Left lung (tissue), 10 donors: Measurements from ENCODE around the gene PGA4. TPM values are rescaled to one million over a fixed set of nuclear protein-coding genes. Genes with fewer than 3 reads are reported as not detected.

Experiments
- ATAC-seq: fragments of 200-7000 bp; cut with Tn5 transposase; one replicate; pipeline ENCODE4 v1.9.1; 2020; ENCODE audit warnings: moderate library complexity
- DNase-seq, 4 donors: peaks; one replicate each; pipeline ENCODE4 v3.0.0-alpha.2; 2013 to 2020
- H3K27ac ChIP-seq, 2 donors: fragments of 200-600 bp; sonication (generic) in 1 of 2; one replicate each; pipeline versions ENCODE4 v1.5.0 to v1.8.0; 2020 to 2021
- H3K27me3 ChIP-seq, 2 donors: fragments of 200-600 bp; sonication (generic) in 1 of 2; one replicate each; pipeline versions ENCODE4 v1.5.0 to v1.8.0; 2020 to 2021
- H3K36me3 ChIP-seq, 2 donors: fragments of 200-600 bp; sonication (generic) in 1 of 2; one replicate each; pipeline versions ENCODE4 v1.5.0 to v1.8.0; 2020 to 2021
- H3K4me1 ChIP-seq, 2 donors: fragments of 200-600 bp; one replicate each; pipeline ENCODE4 v1.8.0; 2021
- H3K4me3 ChIP-seq, 2 donors: fragments of 200-600 bp; sonication (generic) in 1 of 2; one replicate each; pipeline versions ENCODE4 v1.5.0 to v1.8.0; 2020 to 2021; ENCODE audit warnings: mild to moderate bottlenecking in 1 of 2
- H3K9me3 ChIP-seq, 2 donors: fragments of 200-600 bp; sonication (generic) in 1 of 2; one replicate each; pipeline versions ENCODE4 v1.5.0 to v1.8.0; 2020 to 2021
- intact Hi-C, 2 donors: fragments of 100-400 bp; cut with DNase I; formaldehyde crosslinking; loops; one replicate each; pipeline versions ENCODE4 v1.11.2 to v1.14.2; 2022
- polyA plus RNA-seq, 6 donors: library from polyadenylated mRNA; unstranded; fragments of 120-200 nt; gene quantifications; one replicate each; pipeline ENCODE4 v1.2.1, GENCODE V29; 2013; ENCODE audit not compliant: insufficient read length in 6 of 6
- total RNA-seq, 2 donors: library from RNA; stranded (reverse); fragmentation: NEBNext Ultra II Directional; extraction: Animal tissue kit (Norgen Biotek cat#: 25700); gene quantifications; one replicate each; pipeline ENCODE4 v1.2.1, GENCODE V29; 2021
- TF ChIP-seq, protein P1 (sequence below), 2 donors: fragments of 200-600 bp; sonication (generic) in 1 of 2; IDR thresholded peaks; one replicate each; pipeline versions ENCODE4 v1.5.0 to v1.8.0; 2021; ENCODE audit warnings: antibody characterized with exemption in 2 of 2
- donor health status: DM: no; HTN: yes; CAD: no.
- donor health status: DM: no; HTN: no; CAD: no.

The PGA4 gene
- total and polyA plus RNA-seq, 8 donors: 0.41 to 1.0 (median 0.71) TPM; not detected in 3

DNA sequence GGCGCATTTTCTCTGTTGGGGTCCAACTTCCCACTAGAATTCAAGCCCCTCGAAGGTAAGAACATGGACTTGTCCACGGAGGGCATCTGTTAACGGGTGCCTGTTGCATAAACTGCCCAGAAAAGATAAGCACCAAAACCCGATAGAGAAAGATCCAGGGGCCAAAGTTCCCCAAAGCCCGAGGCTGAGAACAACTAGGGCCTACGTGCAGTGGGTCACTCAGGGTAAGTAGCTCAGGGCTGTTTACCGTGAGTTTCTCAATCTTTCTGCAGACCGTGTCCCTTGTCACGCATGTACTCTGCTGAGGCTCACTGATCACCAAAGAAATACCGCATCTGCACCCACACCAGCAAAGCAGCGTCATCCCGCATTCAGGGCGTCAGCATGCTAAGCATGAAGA, 43.2 kb downstream of the PGA4 start:
- no peaks in the 10 kb centered on the region for H3K9me3 ChIP-seq
- ATAC-seq (no peak), DNase-seq (no peak)
- H3K27ac ChIP-seq: no peak overlapping the region
- no peaks in the 10 kb centered on the region for H3K27me3 ChIP-seq
- H3K4me1 ChIP-seq: no peaks in the 10 kb centered on the region
- TF ChIP-seq, protein P1, sequence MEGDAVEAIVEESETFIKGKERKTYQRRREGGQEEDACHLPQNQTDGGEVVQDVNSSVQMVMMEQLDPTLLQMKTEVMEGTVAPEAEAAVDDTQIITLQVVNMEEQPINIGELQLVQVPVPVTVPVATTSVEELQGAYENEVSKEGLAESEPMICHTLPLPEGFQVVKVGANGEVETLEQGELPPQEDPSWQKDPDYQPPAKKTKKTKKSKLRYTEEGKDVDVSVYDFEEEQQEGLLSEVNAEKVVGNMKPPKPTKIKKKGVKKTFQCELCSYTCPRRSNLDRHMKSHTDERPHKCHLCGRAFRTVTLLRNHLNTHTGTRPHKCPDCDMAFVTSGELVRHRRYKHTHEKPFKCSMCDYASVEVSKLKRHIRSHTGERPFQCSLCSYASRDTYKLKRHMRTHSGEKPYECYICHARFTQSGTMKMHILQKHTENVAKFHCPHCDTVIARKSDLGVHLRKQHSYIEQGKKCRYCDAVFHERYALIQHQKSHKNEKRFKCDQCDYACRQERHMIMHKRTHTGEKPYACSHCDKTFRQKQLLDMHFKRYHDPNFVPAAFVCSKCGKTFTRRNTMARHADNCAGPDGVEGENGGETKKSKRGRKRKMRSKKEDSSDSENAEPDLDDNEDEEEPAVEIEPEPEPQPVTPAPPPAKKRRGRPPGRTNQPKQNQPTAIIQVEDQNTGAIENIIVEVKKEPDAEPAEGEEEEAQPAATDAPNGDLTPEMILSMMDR (IDR thresholded peaks at IDR 0.05): no peak
- H3K36me3 ChIP-seq: no peaks in the 10 kb centered on the region
- H3K4me3 ChIP-seq: no peak overlapping the region
- intact Hi-C loops: no loop called here

DNA sequence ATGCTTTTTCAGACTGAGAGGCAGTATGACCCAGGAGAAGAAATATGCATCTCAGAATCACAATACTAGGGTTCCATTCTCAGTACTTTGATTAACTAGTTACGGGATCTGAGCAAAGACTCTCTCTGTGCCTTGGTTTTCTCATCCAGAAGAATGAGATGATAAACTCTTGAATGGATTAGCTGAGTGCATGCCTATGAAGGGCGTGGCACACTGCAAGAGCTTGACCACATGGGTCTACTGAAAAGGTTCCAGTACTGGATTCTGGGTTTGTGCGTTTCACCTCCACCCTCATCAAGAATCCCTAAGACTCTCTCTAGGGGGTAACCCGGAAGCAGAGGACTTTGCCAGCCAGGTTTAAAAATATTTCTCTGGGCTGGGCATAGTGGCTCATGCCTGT, 44.5 kb downstream of the PGA4 start:
- Histone ChIP-seq H3K36me3 (no peaks in the 10 kb centered on the region), H3K9me3 (no peaks in the 10 kb centered on the region), H3K27ac (no peak overlapping the region), H3K27me3 (no peaks in the 10 kb centered on the region), H3K4me3 (no peak overlapping the region), H3K4me1 (no peaks in the 10 kb centered on the region)
- ATAC-seq (peak; percentile 51), DNase-seq (no peak)
- intact Hi-C loops: no loop called here
- TF ChIP-seq, protein P1 (IDR thresholded peaks at IDR 0.05): no peak

DNA sequence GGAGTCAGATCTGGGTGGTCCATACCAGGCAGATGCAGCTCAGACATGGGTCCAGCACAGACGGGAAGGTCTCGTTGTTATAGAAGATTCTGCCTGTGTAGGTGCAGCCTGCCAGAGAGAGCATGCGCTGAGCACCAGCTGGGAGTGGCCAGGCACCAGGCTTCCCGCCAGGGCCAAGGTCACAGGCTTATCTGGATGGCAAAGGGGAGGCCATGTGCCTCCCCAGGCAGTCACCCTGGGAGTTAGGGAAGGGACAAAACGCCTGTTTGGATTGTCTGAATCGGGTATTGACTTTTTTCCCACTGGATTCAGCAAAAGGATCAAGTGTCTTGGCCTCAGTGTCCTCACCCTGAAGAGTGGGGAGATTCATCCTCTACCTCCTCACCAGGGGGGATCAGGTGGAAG, 45.3 kb downstream of the PGA4 start:
- Histone ChIP-seq H3K27me3 (no peaks in the 10 kb centered on the region), H3K36me3 (no peaks in the 10 kb centered on the region), H3K27ac (no peak overlapping the region), H3K9me3 (no peaks in the 10 kb centered on the region), H3K4me3 (no peak overlapping the region), H3K4me1 (no peaks in the 10 kb centered on the region)
- TF ChIP-seq, protein P1 (IDR thresholded peaks at IDR 0.05): no peak
- DNase-seq (no peak), ATAC-seq (no peak)
- intact Hi-C loops: no loop called here

DNA sequence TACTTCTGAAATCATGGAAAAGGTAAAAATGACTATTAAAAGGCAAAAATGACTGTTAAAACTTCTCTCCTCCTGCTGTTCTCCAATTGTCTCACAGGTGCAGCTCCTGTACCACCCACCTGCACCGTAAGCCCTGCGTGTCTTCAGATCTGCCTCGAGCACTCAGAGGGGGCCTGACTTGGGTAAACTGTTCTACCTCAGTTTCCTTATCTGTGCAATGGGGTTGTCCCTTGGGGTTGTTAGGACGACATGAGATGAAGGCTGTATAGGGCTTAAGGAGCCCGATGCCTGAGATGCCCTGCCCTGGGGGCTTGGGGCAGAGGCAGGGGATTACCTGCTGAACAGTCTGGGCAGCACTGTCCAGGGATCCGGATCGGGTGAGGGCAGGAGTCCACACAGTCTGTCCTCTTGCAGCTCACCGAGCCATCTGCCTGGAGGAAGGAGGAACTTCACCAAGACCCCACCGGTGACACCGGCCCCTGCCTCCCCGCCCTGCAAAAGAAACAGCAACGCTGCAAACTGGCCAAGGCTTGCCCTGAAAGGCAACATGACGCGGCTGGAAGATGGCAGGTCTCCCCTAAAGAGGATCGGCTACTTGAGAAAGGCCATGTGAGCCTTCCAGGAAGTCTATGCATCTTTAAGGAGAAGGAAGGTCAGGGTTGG, 46.6 kb downstream of the PGA4 start:
- TF ChIP-seq, protein P1 (IDR thresholded peaks at IDR 0.05): no peak
- ATAC-seq: no peak
- Histone ChIP-seq H3K4me3 (no peak overlapping the region), H3K36me3 (no peaks in the 10 kb centered on the region), H3K27me3 (no peaks in the 10 kb centered on the region), H3K4me1 (no peaks in the 10 kb centered on the region), H3K9me3 (no peaks in the 10 kb centered on the region), H3K27ac (no peak overlapping the region)
- intact Hi-C loops: no loop called here
- DNase-seq: no peak

DNA sequence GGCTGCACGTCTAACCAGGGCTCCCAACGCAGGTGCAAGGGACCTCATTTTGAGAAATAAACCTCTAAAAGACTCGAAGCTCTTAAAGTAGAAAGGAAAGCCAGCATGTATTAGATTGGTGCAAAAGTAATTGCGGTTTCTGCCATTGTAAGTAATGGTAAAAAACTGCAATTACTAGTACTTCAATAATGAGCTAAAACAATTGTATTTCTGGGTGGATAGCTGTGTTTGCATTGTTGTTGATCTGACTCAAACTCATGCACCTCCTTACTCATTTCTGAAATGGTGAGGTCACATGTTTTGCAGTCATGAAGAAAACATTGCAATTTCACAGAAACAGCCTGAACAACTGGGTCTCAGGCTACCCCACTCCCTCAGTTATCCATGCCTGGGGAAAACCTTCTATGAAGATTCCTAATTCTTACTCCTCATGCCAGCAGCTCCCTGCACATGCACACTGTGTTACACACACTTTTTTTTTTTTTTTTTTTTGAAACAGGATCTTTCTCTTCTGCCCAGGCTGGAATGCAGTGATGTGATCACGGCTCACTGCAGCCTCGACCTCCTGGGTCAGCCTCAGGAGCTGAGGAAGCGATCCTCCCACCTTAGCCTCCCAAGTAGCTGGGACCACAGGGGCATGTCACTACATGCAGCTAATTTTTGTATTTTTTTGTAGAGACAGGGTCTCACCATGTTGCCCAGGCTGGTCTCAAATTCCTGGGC, 48.4 kb downstream of the PGA4 start:
- ATAC-seq (no peak), DNase-seq (no peak)
- H3K27me3 ChIP-seq: no peaks in the 10 kb centered on the region
- intact Hi-C loops: no loop called here
- TF ChIP-seq, protein P1 (IDR thresholded peaks at IDR 0.05): no peak
- H3K4me3 ChIP-seq: no peak overlapping the region
- no peaks in the 10 kb centered on the region for H3K4me1 ChIP-seq
- H3K36me3 ChIP-seq: no peaks in the 10 kb centered on the region
- no peak overlapping the region for H3K27ac ChIP-seq
- no peaks in the 10 kb centered on the region for H3K9me3 ChIP-seq
